Measurements from ENCODE around the gene GPA33.

GPA33 gene

DNA sequence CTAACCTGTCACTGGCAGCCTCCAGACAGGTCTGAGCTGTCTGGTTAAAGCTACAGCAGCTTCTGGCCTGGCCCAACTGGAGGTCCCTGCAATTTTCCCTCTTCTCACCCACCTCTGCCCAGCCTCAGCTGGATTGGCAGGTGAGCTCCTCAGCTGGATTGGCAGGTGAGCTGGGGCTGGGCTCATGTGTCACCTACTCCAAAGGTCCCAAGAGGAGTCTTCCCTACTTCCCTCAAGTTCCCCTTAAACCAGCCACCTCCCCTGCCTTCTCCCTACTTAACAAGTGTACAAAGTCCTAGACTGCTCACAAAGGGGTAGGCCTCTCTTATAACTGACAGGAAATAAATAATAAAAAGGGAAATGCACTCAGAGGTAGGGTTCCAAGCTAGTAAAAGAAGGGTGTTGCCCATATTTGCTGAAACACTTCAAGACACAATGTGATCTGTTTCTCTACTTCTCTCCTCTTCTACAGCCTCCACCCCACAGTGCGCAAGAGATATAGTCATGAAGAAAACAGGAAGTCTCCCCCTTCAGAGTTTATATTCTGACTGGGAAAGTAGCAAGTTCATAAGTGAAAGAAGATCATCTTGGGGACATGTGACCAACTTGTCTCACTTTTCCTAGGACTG is at the start of gene GPA33:
Gene GPA33, minus strand, starts transcription at position 64 of the 629 bp plus-strand sequence. CDS start 90 bp downstream, outside the sequence.
- DNase-seq = no peak

- no peak for DNase-seq
Observed at GRCh38 chr1:167138703-167139102, 48.5 kb upstream of the GPA33 start.

DNA sequence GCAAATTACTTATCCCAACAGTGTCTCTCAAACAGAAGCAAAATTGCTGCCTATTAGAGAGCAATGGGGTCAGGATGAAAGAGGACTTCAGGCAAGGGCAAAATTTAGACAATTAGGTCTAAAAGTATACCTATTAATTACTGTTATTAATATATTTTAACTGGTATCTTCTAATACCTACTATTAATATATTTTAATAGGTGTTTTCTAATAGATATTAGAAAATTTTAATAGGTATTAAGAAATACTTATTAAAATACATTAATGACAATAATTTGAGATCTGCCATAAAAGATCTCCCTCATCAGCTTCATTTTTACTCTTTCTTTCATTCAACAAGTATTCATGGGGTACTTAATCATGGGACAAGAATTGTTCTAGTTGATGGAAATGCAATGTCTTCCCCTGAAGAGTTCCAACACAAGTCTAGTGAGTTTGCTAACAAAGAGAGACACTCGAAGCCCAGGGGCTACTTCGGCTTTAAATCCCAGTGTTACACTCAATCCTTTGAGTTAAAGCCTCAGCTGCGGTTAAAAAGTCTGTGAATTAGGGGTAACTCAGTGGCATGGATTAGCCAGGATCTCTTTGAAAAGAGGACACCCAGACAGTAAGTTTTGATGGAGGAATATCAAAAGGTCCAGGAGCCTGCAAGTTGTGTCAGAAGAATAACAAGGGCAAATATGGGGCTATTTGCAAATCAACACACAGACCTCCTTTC is 47.8 kb upstream of the GPA33 start:
- DNase-seq = no peak

DNA sequence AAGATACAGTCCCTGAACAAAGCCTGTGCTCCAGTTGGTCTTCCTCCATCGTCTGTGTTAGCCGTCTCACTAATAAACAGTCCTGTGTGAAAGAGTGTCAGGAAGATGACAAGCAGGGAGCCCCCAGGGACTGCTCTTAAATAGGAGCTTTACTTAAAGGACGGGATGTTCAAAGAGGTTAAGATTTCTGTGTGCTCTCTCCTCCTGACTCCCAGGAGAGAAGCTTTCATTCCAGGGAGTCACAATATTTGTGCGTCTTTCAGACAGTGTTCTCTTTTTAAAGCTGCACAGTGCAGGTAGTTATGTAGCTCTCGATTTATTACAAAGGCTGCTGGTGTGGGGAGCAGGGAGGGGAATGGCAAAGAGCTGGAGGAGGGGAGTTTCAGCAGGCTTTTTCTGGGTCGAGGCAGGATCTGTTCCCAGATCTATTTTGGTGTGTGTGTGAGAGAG is 47.2 kb upstream of the GPA33 start:
- DNase-seq = no peak

GRCh38 chr1:167136806-167137205 is 46.6 kb upstream of the GPA33 start:
- no peak for DNase-seq

DNA sequence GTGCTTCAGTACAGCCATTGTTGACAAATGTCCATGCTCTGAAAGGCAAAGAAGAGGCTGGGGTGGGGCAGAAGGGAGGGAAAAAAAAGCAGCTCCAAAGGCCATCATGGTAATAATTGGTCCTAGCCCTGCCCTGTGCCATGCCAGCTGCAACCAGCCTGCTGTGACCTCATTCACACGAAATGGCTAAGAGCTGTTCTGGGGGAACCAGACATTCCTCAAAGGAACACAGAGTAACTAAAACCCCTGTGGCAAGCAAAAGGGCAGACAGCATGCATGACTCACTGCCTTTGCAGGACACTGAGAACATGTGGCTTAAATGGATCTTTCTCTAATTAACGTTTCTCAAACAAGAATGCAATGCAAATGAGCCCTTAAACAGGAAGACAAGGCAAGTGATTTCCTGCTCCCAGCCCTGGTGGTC is 46.0 kb upstream of the GPA33 start:
- no peak for DNase-seq

- no peak for DNase-seq
Observed at GRCh38 chr1:167135281-167135840, 45.2 kb upstream of the GPA33 start.

GRCh38 chr1:167132301-167133010 is 42.3 kb upstream of the GPA33 start:
- no peak for DNase-seq

- no peak for DNase-seq
Observed at GRCh38 chr1:167130829-167131510, 40.8 kb upstream of the GPA33 start.

- peak; percentile 19 for DNase-seq
Observed at GRCh38 chr1:167128261-167129227, 38.4 kb upstream of the GPA33 start.

- DNase-seq = no peak
Observed at GRCh38 chr1:167127661-167128060, 37.5 kb upstream of the GPA33 start.

GRCh38 chr1:167127236-167127635 is 37.1 kb upstream of the GPA33 start:
- DNase-seq = no peak

DNA sequence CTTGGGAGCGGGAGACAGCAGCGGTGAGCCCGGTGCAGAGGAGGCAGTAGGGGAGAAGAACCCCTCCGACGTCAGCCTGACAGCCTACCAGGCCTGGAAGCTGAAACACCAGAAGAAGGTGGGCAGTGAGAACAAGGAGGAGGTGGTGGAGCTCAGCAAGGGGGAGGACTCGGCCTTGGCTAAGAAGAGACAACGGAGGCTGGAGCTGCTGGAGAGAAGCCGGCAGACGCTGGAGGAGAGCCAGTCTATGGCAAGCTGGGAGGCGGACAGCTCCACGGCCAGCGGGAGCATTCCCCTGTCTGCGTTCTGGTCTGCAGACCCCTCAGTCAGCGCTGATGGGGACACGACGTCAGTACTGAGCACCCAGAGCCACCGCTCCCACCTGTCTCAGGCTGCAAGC is 36.6 kb upstream of the GPA33 start:
- DNase-seq = no peak

DNA sequence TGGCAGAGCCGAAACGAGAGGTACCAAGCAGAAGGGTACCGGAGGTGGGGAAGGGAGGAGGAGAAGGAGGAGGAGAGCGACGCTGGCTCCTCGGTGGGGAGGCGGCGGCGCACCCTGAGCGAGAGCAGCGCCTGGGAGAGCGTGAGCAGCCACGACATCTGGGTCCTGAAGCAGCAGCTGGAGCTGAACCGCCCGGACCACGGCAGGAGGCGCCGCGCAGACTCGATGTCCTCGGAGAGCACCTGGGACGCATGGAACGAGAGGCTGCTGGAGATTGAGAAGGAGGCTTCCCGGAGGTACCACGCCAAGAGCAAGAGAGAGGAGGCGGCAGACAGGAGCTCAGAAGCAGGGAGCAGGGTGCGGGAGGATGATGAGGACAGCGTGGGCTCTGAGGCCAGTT is 36.1 kb upstream of the GPA33 start:
- no peak for DNase-seq

GRCh38 chr1:167122568-167122967 is 32.4 kb upstream of the GPA33 start:
- no peak for DNase-seq

DNA sequence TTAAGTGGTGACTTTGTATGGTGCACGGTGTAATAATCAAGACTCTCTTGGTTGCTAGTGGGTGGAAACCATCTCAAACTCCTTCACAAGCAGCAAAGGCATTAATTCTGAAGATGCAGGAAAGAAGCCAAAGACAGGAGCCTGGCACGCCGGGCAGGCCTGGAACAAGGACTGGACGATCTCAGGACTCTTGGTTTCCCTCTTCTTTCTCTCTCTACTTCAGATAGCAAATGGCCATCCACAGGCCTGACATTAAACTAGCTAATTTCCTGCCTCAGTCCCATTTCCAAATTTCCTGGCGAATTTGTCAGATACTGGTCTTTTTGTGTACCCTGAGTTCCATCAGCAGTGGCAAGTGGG is 31.9 kb upstream of the GPA33 start:
- no peak for DNase-seq

DNA sequence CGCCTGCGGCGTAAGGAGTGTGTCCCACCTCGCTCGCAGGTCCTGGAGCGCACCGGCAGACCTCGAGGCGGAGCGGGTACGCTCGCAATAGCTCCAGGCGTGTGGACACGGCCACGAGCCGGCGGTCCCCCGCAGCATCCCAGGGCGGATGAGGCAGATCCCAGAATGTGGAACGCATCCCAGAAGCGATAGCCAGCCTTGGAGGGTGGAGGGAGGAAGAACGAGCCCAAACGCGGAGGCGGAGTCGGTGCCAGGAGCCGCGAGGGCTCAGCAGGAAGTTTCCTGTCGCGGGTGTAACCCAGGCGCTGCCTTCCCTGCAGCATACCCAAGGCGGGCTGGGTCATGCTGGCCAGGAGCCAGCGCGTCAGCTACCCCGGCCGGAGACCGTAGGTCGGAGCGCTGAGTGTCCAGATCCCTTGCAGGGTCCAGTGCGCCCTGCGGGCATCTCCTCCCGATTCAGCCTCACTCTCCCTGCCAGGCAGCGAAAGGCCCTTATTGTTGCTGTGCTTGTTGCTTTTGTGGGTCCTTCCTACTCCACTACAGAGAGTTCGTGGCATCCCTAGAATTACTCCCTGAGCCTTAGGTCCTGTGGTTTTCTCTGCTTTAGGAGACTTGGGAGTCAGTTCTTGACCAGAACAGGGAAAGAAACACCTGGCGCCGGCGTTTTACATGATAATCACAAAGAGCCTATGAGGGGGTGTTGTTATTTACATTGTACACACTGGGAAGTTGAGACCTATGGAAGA is 31.4 kb upstream of the GPA33 start:
- DNase-seq = peak; percentile 34

GRCh38 chr1:167120899-167121298 is 30.7 kb upstream of the GPA33 start:
- no peak for DNase-seq

DNA sequence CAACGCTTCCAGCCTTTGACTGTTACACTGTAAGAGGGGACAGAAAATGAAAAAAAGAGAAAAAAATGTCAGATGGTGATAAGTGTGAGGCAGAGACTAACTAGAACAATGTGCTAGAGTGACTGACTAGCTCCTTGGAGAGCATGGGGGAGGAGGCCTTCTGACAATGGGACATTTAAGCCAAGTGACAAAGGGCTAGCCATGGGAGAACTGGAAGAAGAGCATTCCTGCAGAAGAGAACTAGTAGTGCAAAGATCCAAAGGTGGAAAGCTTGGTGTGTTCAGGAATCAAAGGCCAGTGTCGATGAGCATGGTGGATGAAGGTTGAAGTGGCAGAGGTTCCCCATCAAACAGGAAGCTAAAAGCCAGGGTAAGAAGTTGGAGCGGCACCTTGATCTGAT is 29.5 kb upstream of the GPA33 start:
- DNase-seq = no peak

GRCh38 chr1:167118188-167118587 is 28.0 kb upstream of the GPA33 start:
- no peak for DNase-seq

GRCh38 chr1:167117225-167117624 is 27.0 kb upstream of the GPA33 start:
- DNase-seq = no peak

Data from NCI-H1092 treated with DMSO at 0.1 percent for 48 hours (cell line).